Left forelimb (tissue), 1 donor: ENCODE measurements around the gene DNAJB12.

Source experiments
- DNase-seq: peaks from one replicate; pipeline ENCODE4 v3.0.0-alpha.2; 2018; ENCODE audit warnings: low spot score

DNAJB12 gene

DNA sequence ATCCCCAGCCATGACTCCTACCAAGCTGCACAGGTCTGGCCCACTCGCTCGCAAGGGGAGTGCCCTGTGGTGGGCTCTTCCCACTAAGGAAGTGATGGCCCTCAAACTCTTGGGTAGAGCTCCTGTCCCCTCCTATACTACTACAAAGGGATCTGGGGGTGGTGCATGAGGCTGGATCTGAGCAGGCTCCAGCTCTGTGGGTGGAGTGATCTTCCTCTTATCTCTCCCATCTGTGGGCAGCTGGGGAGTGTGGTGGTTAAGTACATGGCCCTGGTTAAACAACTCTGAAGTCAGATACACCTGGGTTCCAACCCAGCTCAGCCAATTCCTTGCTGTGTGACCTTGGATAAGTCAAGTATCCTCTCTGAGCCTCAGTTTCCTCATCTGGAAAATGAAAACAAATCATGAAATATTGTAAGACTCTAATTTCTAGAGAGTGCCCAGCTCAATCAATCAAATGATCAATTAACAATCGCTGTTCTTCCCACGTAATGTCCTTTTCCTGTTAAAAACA, 63.6 kb downstream of the DNAJB12 start:
- DNase-seq, result no peak

DNA sequence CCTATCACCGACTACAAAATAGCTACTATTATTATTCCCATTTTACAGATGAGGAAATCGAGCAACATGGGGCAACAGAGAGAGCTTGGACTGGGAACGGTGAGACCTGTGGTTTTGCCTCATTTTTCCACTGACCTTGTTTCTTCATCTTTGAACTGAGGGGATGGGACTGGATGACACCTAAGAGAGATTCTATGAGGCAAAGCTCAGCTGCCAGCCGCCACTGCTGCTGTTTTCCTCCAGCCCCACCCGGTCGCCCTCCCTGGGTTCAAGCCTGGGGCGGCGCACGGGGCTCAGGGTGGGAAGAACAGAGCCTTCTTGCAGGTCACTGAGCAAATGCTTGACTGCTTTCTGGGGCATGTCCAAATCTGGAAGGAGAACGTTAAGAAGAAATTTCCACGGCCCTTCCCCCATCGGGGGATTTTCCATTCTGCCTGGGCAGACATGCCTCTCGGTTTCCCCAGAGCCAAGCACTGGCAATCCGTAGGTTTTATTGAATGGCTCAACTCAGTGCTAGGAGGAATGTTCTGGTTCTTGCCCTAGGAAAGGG, 68.7 kb downstream of the DNAJB12 start:
- DNase-seq, result no peak

- DNase-seq, result no peak
Measured at GRCh38 chr10:72283131-72283530, 71.6 kb downstream of the DNAJB12 start.
